ENCODE results near the gene AKR1B1.

AKR1B1 gene

GRCh38 chr7:134464496-134464895 lies 5.6 kb upstream of the AKR1B1 start:
- no peak overlapping the region for H4K91ac ChIP-seq (ENCODE audit: low read depth, low read length)
- no peaks in the 10 kb centered on the region for H3K79me2 ChIP-seq (ENCODE audit: control insufficient read depth, insufficient read depth, low read length, poor library complexity)
- H3K23ac ChIP-seq (ENCODE audit: low read length): no peak overlapping the region
- no peak overlapping the region for H4K12ac ChIP-seq (ENCODE audit: low read depth, low read length)
- H4K8ac ChIP-seq (ENCODE audit: low read depth, low read length): no peak overlapping the region
- no peak overlapping the region for H2BK120ac ChIP-seq (ENCODE audit: insufficient read depth, low read length, poor library complexity)
- H3K14ac ChIP-seq (ENCODE audit: low read length): no peak overlapping the region
- no peak overlapping the region for H3K4me2 ChIP-seq (ENCODE audit: low read length)
- H3K27ac ChIP-seq (ENCODE audit: low read depth, low read length): no peak overlapping the region
- no peak overlapping the region for H2AK5ac ChIP-seq (ENCODE audit: low read length)
- peaks cover 9 to 10% of the 10 kb centered on the region in 2 experiments for H3K4me1 ChIP-seq (ENCODE audit: control insufficient read depth in 1 of 2, insufficient read depth in 2 of 2, low read length in 2 of 2)
- peaks cover 6% of the 10 kb centered on the region for H3K9me3 ChIP-seq (ENCODE audit: insufficient read depth, low read depth, low read length)
- no peak overlapping the region for H3K4ac ChIP-seq (ENCODE audit: low read depth, low read length)
- H2BK5ac ChIP-seq (ENCODE audit: low read depth, low read length, poor library complexity): no peak overlapping the region
- no peaks in the 10 kb centered on the region for H3K36me3 ChIP-seq (ENCODE audit: control insufficient read depth in 1 of 2, insufficient read depth in 2 of 2, low read length in 2 of 2)
- H2BK12ac ChIP-seq (ENCODE audit: low read length): no peak overlapping the region
- H3K79me1 ChIP-seq (ENCODE audit: low read length): peaks cover 11% of the 10 kb centered on the region
- DNase-seq: no peak
- no peak overlapping the region for H2AFZ ChIP-seq (ENCODE audit: insufficient read depth, low read length, poor library complexity)
- no peak overlapping the region for H3K9ac ChIP-seq (ENCODE audit: low read length)
- H3K4me3 ChIP-seq (ENCODE audit: low read depth, low read length): no peak overlapping the region
- H3K18ac ChIP-seq (ENCODE audit: low read length): no peak overlapping the region
- no peaks in the 10 kb centered on the region for H3K27me3 ChIP-seq (ENCODE audit: insufficient read depth, low read length)

- H3K23ac ChIP-seq (ENCODE audit: low read length): no peak overlapping the region
- H4K12ac ChIP-seq (ENCODE audit: low read depth, low read length): no peak overlapping the region
- H3K79me2 ChIP-seq (ENCODE audit: control insufficient read depth, insufficient read depth, low read length, poor library complexity): peaks cover 1% of the 10 kb centered on the region
- H3K79me1 ChIP-seq (ENCODE audit: low read length): peaks cover 12% of the 10 kb centered on the region
- no peak overlapping the region for H2BK5ac ChIP-seq (ENCODE audit: low read depth, low read length, poor library complexity)
- no peak overlapping the region for H2BK12ac ChIP-seq (ENCODE audit: low read length)
- no peak overlapping the region for H4K91ac ChIP-seq (ENCODE audit: low read depth, low read length)
- H3K14ac ChIP-seq (ENCODE audit: low read length): no peak overlapping the region
- H3K4me1 ChIP-seq (ENCODE audit: control insufficient read depth in 1 of 2, insufficient read depth in 2 of 2, low read length in 2 of 2): peaks cover 10 to 11% of the 10 kb centered on the region in 2 experiments
- H3K9me3 ChIP-seq (ENCODE audit: insufficient read depth, low read depth, low read length): peaks cover 6% of the 10 kb centered on the region
- no peak overlapping the region for H3K9ac ChIP-seq (ENCODE audit: low read length)
- H2AK5ac ChIP-seq (ENCODE audit: low read length): no peak overlapping the region
- H2AFZ ChIP-seq (ENCODE audit: insufficient read depth, low read length, poor library complexity): no peak overlapping the region
- H3K27me3 ChIP-seq (ENCODE audit: insufficient read depth, low read length): no peaks in the 10 kb centered on the region
- H3K4me2 ChIP-seq (ENCODE audit: low read length): no peak overlapping the region
- WGBS (ENCODE audit: extremely low coverage, insufficient coverage, insufficient read length): no CpG with 5 or more reads among the region's 2 CpGs
- H3K4ac ChIP-seq (ENCODE audit: low read depth, low read length): no peak overlapping the region
- H3K27ac ChIP-seq (ENCODE audit: low read depth, low read length): no peak overlapping the region
- no peak overlapping the region for H3K4me3 ChIP-seq (ENCODE audit: low read depth, low read length)
- no peak overlapping the region for H4K8ac ChIP-seq (ENCODE audit: low read depth, low read length)
- H2BK120ac ChIP-seq (ENCODE audit: insufficient read depth, low read length, poor library complexity): no peak overlapping the region
- no peak for DNase-seq
- no peaks in the 10 kb centered on the region for H3K36me3 ChIP-seq (ENCODE audit: control insufficient read depth in 1 of 2, insufficient read depth in 2 of 2, low read length in 2 of 2)
- no peak overlapping the region for H3K18ac ChIP-seq (ENCODE audit: low read length)
These were observed 4.9 kb upstream of the AKR1B1 start for GRCh38 chr7:134463751-134464150.

GRCh38 chr7:134462337-134462925 lies 3.5 kb upstream of the AKR1B1 start:
- Histone ChIP-seq H4K91ac (ENCODE audit: low read depth, low read length) (peak overlapping the region; percentile 63), H3K9me3 (ENCODE audit: insufficient read depth, low read depth, low read length) (peaks cover 6% of the 10 kb centered on the region), H3K4me2 (ENCODE audit: low read length) (no peak overlapping the region), H3K4me3 (ENCODE audit: low read depth, low read length) (no peak overlapping the region), H3K4ac (ENCODE audit: low read depth, low read length) (no peak overlapping the region), H4K12ac (ENCODE audit: low read depth, low read length) (no peak overlapping the region), H2BK5ac (ENCODE audit: low read depth, low read length, poor library complexity) (peak overlapping the region; percentile 14), H2BK12ac (ENCODE audit: low read length) (peak overlapping the region; percentile 67), H3K36me3 (ENCODE audit: control insufficient read depth in 1 of 2, insufficient read depth in 2 of 2, low read length in 2 of 2) (no peaks in the 10 kb centered on the region), H2AK5ac (ENCODE audit: low read length) (peak overlapping the region; percentile 45), H3K79me2 (ENCODE audit: control insufficient read depth, insufficient read depth, low read length, poor library complexity) (peaks cover 5% of the 10 kb centered on the region), H3K4me1 (ENCODE audit: control insufficient read depth in 1 of 2, insufficient read depth in 2 of 2, low read length in 2 of 2) (peaks cover 10 to 11% of the 10 kb centered on the region in 2 experiments), H3K27ac (ENCODE audit: low read depth, low read length) (no peak overlapping the region), H2AFZ (ENCODE audit: insufficient read depth, low read length, poor library complexity) (no peak overlapping the region), H3K27me3 (ENCODE audit: insufficient read depth, low read length) (no peaks in the 10 kb centered on the region), H2BK120ac (ENCODE audit: insufficient read depth, low read length, poor library complexity) (peak overlapping the region; percentile 31), H3K14ac (ENCODE audit: low read length) (peak overlapping the region; percentile 41), H4K8ac (ENCODE audit: low read depth, low read length) (peak overlapping the region; percentile 51), H3K79me1 (ENCODE audit: low read length) (peaks cover 16% of the 10 kb centered on the region), H3K9ac (ENCODE audit: low read length) (no peak overlapping the region), H3K23ac (ENCODE audit: low read length) (no peak overlapping the region), H3K18ac (ENCODE audit: low read length) (peak overlapping the region; percentile 12)
- peak; percentile 35 to 94 for DNase-seq
- WGBS (ENCODE audit: extremely low coverage, insufficient coverage, insufficient read length): no CpG with 5 or more reads among the region's 5 CpGs

GRCh38 chr7:134461916-134462315 lies 3.0 kb upstream of the AKR1B1 start:
- Histone ChIP-seq H4K8ac (ENCODE audit: low read depth, low read length) (no peak overlapping the region), H3K4ac (ENCODE audit: low read depth, low read length) (no peak overlapping the region), H2AK5ac (ENCODE audit: low read length) (no peak overlapping the region), H2AFZ (ENCODE audit: insufficient read depth, low read length, poor library complexity) (no peak overlapping the region), H3K23ac (ENCODE audit: low read length) (no peak overlapping the region), H3K4me2 (ENCODE audit: low read length) (no peak overlapping the region), H3K18ac (ENCODE audit: low read length) (peak overlapping the region; percentile 37), H2BK5ac (ENCODE audit: low read depth, low read length, poor library complexity) (peak overlapping the region; percentile 26), H3K4me1 (ENCODE audit: control insufficient read depth in 1 of 2, insufficient read depth in 2 of 2, low read length in 2 of 2) (peaks cover 10 to 11% of the 10 kb centered on the region in 2 experiments), H3K36me3 (ENCODE audit: control insufficient read depth in 1 of 2, insufficient read depth in 2 of 2, low read length in 2 of 2) (no peaks in the 10 kb centered on the region), H4K12ac (ENCODE audit: low read depth, low read length) (no peak overlapping the region), H3K79me2 (ENCODE audit: control insufficient read depth, insufficient read depth, low read length, poor library complexity) (peaks cover 5% of the 10 kb centered on the region), H3K14ac (ENCODE audit: low read length) (peak overlapping the region; percentile 71), H3K79me1 (ENCODE audit: low read length) (peaks cover 16% of the 10 kb centered on the region), H2BK120ac (ENCODE audit: insufficient read depth, low read length, poor library complexity) (peak overlapping the region; percentile 82), H3K9ac (ENCODE audit: low read length) (no peak overlapping the region), H4K91ac (ENCODE audit: low read depth, low read length) (peak overlapping the region; percentile 79), H3K4me3 (ENCODE audit: low read depth, low read length) (no peak overlapping the region), H3K27me3 (ENCODE audit: insufficient read depth, low read length) (no peaks in the 10 kb centered on the region), H3K9me3 (ENCODE audit: insufficient read depth, low read depth, low read length) (peaks cover 6% of the 10 kb centered on the region), H3K27ac (ENCODE audit: low read depth, low read length) (no peak overlapping the region), H2BK12ac (ENCODE audit: low read length) (peak overlapping the region; percentile 55)
- no CpG with 5 or more reads among the region's 1 CpG for WGBS (ENCODE audit: extremely low coverage, insufficient coverage, insufficient read length)
- no peak for DNase-seq

Data from trophoblast cell (in vitro differentiated cells and primary cell).